SH-SY5Y (cell line): ENCODE measurements around the gene TRIM17.

Experiments used
- GATA2 ChIP-seq: IDR thresholded peaks from 2 replicates; pipeline ENCODE4 v1.6.1; 2011; ENCODE audit warnings: mild to moderate bottlenecking, low read depth, low read length
- GATA3 ChIP-seq: IDR thresholded peaks from 2 replicates; pipeline ENCODE4 v1.6.1; 2011; ENCODE audit warnings: low read depth, mild to moderate bottlenecking, low read length, moderate library complexity

- TF ChIP-seq GATA2 (no peak), GATA3 (no peak)
Measured at GRCh38 chr1:228454238-228454637, 37.6 kb upstream of the TRIM17 start.
